Liver (tissue), 9 donors: ENCODE measurements around the gene SLC17A9. TPM values are rescaled to one million over a fixed set of nuclear protein-coding genes. Genes with fewer than 3 reads are reported as not detected.
A peak's percentile ranks its signal among the peaks of the same experiment; 100 is the strongest.

Experiments used
- DNase-seq: peaks from one replicate; pipeline ENCODE4 v3.0.0-alpha.2; 2017; ENCODE audit warnings: low spot score
- H3K27ac ChIP-seq, 2 donors: one replicate each; pipeline ENCODE4 v1.7.0; 2013; ENCODE audit warnings: inconsistent platforms in 2 of 2, low read length in 2 of 2, control low read depth in 1 of 2, low read depth in 1 of 2, mild to moderate bottlenecking in 1 of 2
- H3K27me3 ChIP-seq, 4 donors: one replicate each; pipeline versions ENCODE4 v1.6.1 to v1.7.0; 2013; ENCODE audit warnings: low read length in 3 of 4, inconsistent platforms in 1 of 4, mild to moderate bottlenecking in 1 of 4, moderate library complexity in 1 of 4; ENCODE audit not compliant: control insufficient read depth in 4 of 4, insufficient read depth in 4 of 4
- H3K36me3 ChIP-seq, 4 donors: one replicate each; pipeline versions ENCODE4 v1.6.1 to v1.7.0; 2013; ENCODE audit warnings: low read length in 3 of 4, mild to moderate bottlenecking in 3 of 4, low read depth in 1 of 4, moderate library complexity in 1 of 4; ENCODE audit not compliant: control insufficient read depth in 4 of 4, insufficient read depth in 3 of 4
- H3K4me1 ChIP-seq, 4 donors: one replicate each; pipeline versions ENCODE4 v1.6.1 to v1.7.0; 2013; ENCODE audit warnings: low read length in 3 of 4, mild to moderate bottlenecking in 3 of 4, moderate library complexity in 1 of 4; ENCODE audit not compliant: control insufficient read depth in 4 of 4, insufficient read depth in 4 of 4
- H3K4me3 ChIP-seq, 3 donors: one replicate each; pipeline versions ENCODE4 v1.6.1 to v1.7.0; 2013; ENCODE audit warnings: low read length in 3 of 3, control low read depth in 1 of 3, low read depth in 1 of 3, mild to moderate bottlenecking in 1 of 3
- H3K9ac ChIP-seq, 2 donors: one replicate each; pipeline ENCODE4 v1.7.0; 2013; ENCODE audit warnings: low read length in 2 of 2, mild to moderate bottlenecking in 2 of 2, moderate library complexity in 2 of 2, control low read depth in 1 of 2, low read depth in 1 of 2
- H3K9me3 ChIP-seq, 4 donors: one replicate each; pipeline versions ENCODE4 v1.6.1 to v1.7.0; 2013; ENCODE audit warnings: low read length in 3 of 4; ENCODE audit not compliant: control insufficient read depth in 4 of 4
- ATF3 ChIP-seq: IDR thresholded peaks from 2 replicates; pipeline ENCODE4 v1.6.1; 2016; ENCODE audit warnings: antibody characterized with exemption
- CTCF ChIP-seq: fragments of 150-350 bp; IDR thresholded peaks from 2 replicates; pipeline ENCODE4 v1.5.1; 2017; ENCODE audit warnings: improper control_type of control experiment, low read depth, low read length; ENCODE audit not compliant: missing input control
- EGR1 ChIP-seq, 2 donors: IDR thresholded peaks; 2 replicates each; pipeline ENCODE4 v1.6.1; 2016 to 2018; ENCODE audit warnings: antibody characterized with exemption in 2 of 2, low read depth in 2 of 2
- FOXA1 ChIP-seq: IDR thresholded peaks from 2 replicates; pipeline ENCODE4 v1.6.1; 2016; ENCODE audit warnings: antibody characterized with exemption
- FOXA2 ChIP-seq: IDR thresholded peaks from 2 replicates; pipeline ENCODE4 v1.6.1; 2016; ENCODE audit warnings: antibody characterized with exemption
- GABPA ChIP-seq, 2 donors: IDR thresholded peaks in 1 of 2; conservative IDR thresholded peaks in 1 of 2; 2 replicates each; pipeline ENCODE4 v1.6.1; 2016; ENCODE audit warnings: antibody characterized with exemption in 2 of 2, mild to moderate bottlenecking in 1 of 2, moderate library complexity in 1 of 2
- HNF4A ChIP-seq, 2 donors: conservative IDR thresholded peaks; 2 replicates each; pipeline ENCODE4 v1.6.1; 2016; ENCODE audit warnings: antibody characterized with exemption in 2 of 2, mild to moderate bottlenecking in 2 of 2
- HNF4G ChIP-seq: IDR thresholded peaks from 2 replicates; pipeline ENCODE4 v1.6.1; 2016; ENCODE audit warnings: antibody characterized with exemption
- JUND ChIP-seq, 2 donors: IDR thresholded peaks; 2 replicates each; pipeline ENCODE4 v1.6.1; 2016; ENCODE audit warnings: antibody characterized with exemption in 2 of 2
- MAX ChIP-seq: IDR thresholded peaks from 2 replicates; pipeline ENCODE4 v1.6.1; 2016; ENCODE audit warnings: antibody characterized with exemption
- NR2F2 ChIP-seq: IDR thresholded peaks from 2 replicates; pipeline ENCODE4 v1.6.1; 2016; ENCODE audit warnings: antibody characterized with exemption
- RAD21 ChIP-seq, 2 donors: IDR thresholded peaks; 2 replicates each; pipeline ENCODE4 v1.6.1; 2016; ENCODE audit warnings: antibody characterized with exemption in 2 of 2, mild to moderate bottlenecking in 2 of 2
- REST ChIP-seq: IDR thresholded peaks from 2 replicates; pipeline ENCODE4 v1.6.1; 2016; ENCODE audit warnings: antibody characterized with exemption, mild to moderate bottlenecking
- RXRA ChIP-seq, 2 donors: IDR thresholded peaks; 2 replicates each; pipeline ENCODE4 v1.6.1; 2017 to 2018; ENCODE audit warnings: antibody characterized with exemption in 2 of 2, mild to moderate bottlenecking in 1 of 2
- SP1 ChIP-seq: IDR thresholded peaks from 2 replicates; pipeline ENCODE4 v1.6.1; 2018; ENCODE audit warnings: antibody characterized with exemption, mild to moderate bottlenecking
- TAF1 ChIP-seq: conservative IDR thresholded peaks from 2 replicates; pipeline ENCODE4 v1.6.1; 2016; ENCODE audit warnings: antibody characterized with exemption, mild to moderate bottlenecking
- YY1 ChIP-seq: IDR thresholded peaks from 2 replicates; pipeline ENCODE4 v1.6.1; 2016; ENCODE audit warnings: antibody characterized with exemption, mild to moderate bottlenecking
- ZBTB33 ChIP-seq: IDR thresholded peaks from 2 replicates; pipeline ENCODE4 v1.6.1; 2016; ENCODE audit warnings: antibody characterized with exemption
- WGBS: extraction: QIAGEN DNeasy Blood & Tissue Kit; methylation state at CpG from one replicate; pipeline ENCODE4 v1.1.7; 2013; 5-methylcytosine and 5-hydroxymethylcytosine counted together
- polyA plus RNA-seq, 2 donors: library from polyadenylated mRNA; stranded (reverse) in 1 of 2; unstranded in 1 of 2; fragments of 200-250 nt in 1 of 2; fragments of >200 nt in 1 of 2; fragmentation: Nextera tagmentation in 1 of 2; extraction: Ambion mirVana in 1 of 2; gene quantifications; one replicate each; pipeline versions ENCODE4 v1.2.1 to v1.2.3, GENCODE V29; 2013 to 2015
- total RNA-seq, 2 donors: library from RNA; depleted of rRNA; stranded (reverse); fragments of >200 nt; gene quantifications; one replicate each; pipeline ENCODE4 v1.2.3, GENCODE V29; 2014
- donor health status: healthy.
- donor health status: healthy.
- donor health status: healthy.
- donor health status: healthy.
- donor health status: healthy.

The SLC17A9 gene
- total and polyA plus RNA-seq, 4 donors, result 16.0 to 138 (median 64.6) TPM

- TF ChIP-seq RAD21 (IDR thresholded peaks at IDR 0.05), result no peak
- DNase-seq, result no peak
- Histone ChIP-seq H3K27ac (no peak overlapping the region), H3K9ac (no peak overlapping the region), H3K36me3 (peaks cover 5 to 30% (median 20%) of the 10 kb centered on the region in 4 donors), H3K27me3 (no peaks in the 10 kb centered on the region), H3K4me1 (peaks cover 10 to 55% (median 46%) of the 10 kb centered on the region in 4 donors), H3K9me3 (no peaks in the 10 kb centered on the region), H3K4me3 (no peak overlapping the region)
- WGBS, result 61% methylated on average over 8 of the region's 8 CpGs
Observed at GRCh38 chr20:62914970-62915457, 37.5 kb upstream of the SLC17A9 start.

- no peak for TF ChIP-seq ATF3
- peak; percentile 36 for TF ChIP-seq YY1
- no peak for TF ChIP-seq EGR1 (IDR thresholded peaks at IDR 0.05; ENCODE audit: low read depth in 2 of 2)
- TF ChIP-seq ZBTB33, result no peak
- TF ChIP-seq CTCF, result no peak
- no peak for TF ChIP-seq FOXA1
- peak; percentile 66 to 80 for TF ChIP-seq RXRA (IDR thresholded peaks at IDR 0.05)
- TF ChIP-seq HNF4A (conservative IDR thresholded peaks at IDR 0.05), result peak; percentile 89 to 92
- peak; percentile 61 for TF ChIP-seq SP1
- no peak for TF ChIP-seq NR2F2
- no peak for TF ChIP-seq TAF1
- peak; percentile 40 to 57 for TF ChIP-seq JUND (IDR thresholded peaks at IDR 0.05)
- no peak for TF ChIP-seq MAX
- TF ChIP-seq REST, result peak; percentile 31
- TF ChIP-seq RAD21 (IDR thresholded peaks at IDR 0.05), result peak; percentile 18 to 23
- TF ChIP-seq FOXA2, result no peak
- no peak for TF ChIP-seq GABPA (IDR thresholded peaks at IDR 0.05 in 1 of 2, conservative IDR thresholded peaks at IDR 0.05 in 1 of 2)
- TF ChIP-seq HNF4G, result peak; percentile 62
- no peak for DNase-seq
- WGBS, result 58% methylated on average over 10 of the region's 10 CpGs
- Histone ChIP-seq H3K4me1 (peaks cover 19 to 70% (median 59%) of the 10 kb centered on the region in 4 donors), H3K9me3 (no peaks in the 10 kb centered on the region), H3K9ac (no peak overlapping the region), H3K27me3 (no peaks in the 10 kb centered on the region), H3K4me3 (no peak overlapping the region), H3K27ac (peak overlapping the region in 1 of 2 donors; percentile 15), H3K36me3 (peaks cover 0 to 13% (median 6%) of the 10 kb centered on the region in 4 donors)
Observed at GRCh38 chr20:62916703-62917476, 35.6 kb upstream of the SLC17A9 start.
